Left lung (tissue), 10 donors: ENCODE results near the gene MYOCOS. TPM values are rescaled to one million over a fixed set of nuclear protein-coding genes. Genes with fewer than 3 reads are reported as not detected.
A peak's percentile ranks its signal among the peaks of the same experiment; 100 is the strongest.
"Not testable (repeated sequence)": the region's sequence is repeated elsewhere in the genome, so short reads cannot be mapped to it uniquely, and the experiment has no call there.

Source experiments
- ATAC-seq: fragments of 200-7000 bp; cut with Tn5 transposase; one replicate; pipeline ENCODE4 v1.9.1; 2020; ENCODE audit warnings: moderate library complexity
- DNase-seq, 4 donors: peaks; one replicate each; pipeline ENCODE4 v3.0.0-alpha.2; 2013 to 2020
- H3K27ac ChIP-seq, 2 donors: fragments of 200-600 bp; sonication (generic) in 1 of 2; one replicate each; pipeline versions ENCODE4 v1.5.0 to v1.8.0; 2020 to 2021
- H3K27me3 ChIP-seq, 2 donors: fragments of 200-600 bp; sonication (generic) in 1 of 2; one replicate each; pipeline versions ENCODE4 v1.5.0 to v1.8.0; 2020 to 2021
- H3K36me3 ChIP-seq, 2 donors: fragments of 200-600 bp; sonication (generic) in 1 of 2; one replicate each; pipeline versions ENCODE4 v1.5.0 to v1.8.0; 2020 to 2021
- H3K4me1 ChIP-seq, 2 donors: fragments of 200-600 bp; one replicate each; pipeline ENCODE4 v1.8.0; 2021
- H3K4me3 ChIP-seq, 2 donors: fragments of 200-600 bp; sonication (generic) in 1 of 2; one replicate each; pipeline versions ENCODE4 v1.5.0 to v1.8.0; 2020 to 2021; ENCODE audit warnings: mild to moderate bottlenecking in 1 of 2
- H3K9me3 ChIP-seq, 2 donors: fragments of 200-600 bp; sonication (generic) in 1 of 2; one replicate each; pipeline versions ENCODE4 v1.5.0 to v1.8.0; 2020 to 2021
- intact Hi-C, 2 donors: fragments of 100-400 bp; cut with DNase I; formaldehyde crosslinking; loops; one replicate each; pipeline versions ENCODE4 v1.11.2 to v1.14.2; 2022
- polyA plus RNA-seq, 6 donors: library from polyadenylated mRNA; unstranded; fragments of 120-200 nt; gene quantifications; one replicate each; pipeline ENCODE4 v1.2.1, GENCODE V29; 2013; ENCODE audit not compliant: insufficient read length in 6 of 6
- total RNA-seq, 2 donors: library from RNA; stranded (reverse); fragmentation: NEBNext Ultra II Directional; extraction: Animal tissue kit (Norgen Biotek cat#: 25700); gene quantifications; one replicate each; pipeline ENCODE4 v1.2.1, GENCODE V29; 2021
- TF ChIP-seq, protein P1 (sequence below), 2 donors: fragments of 200-600 bp; sonication (generic) in 1 of 2; IDR thresholded peaks; one replicate each; pipeline versions ENCODE4 v1.5.0 to v1.8.0; 2021; ENCODE audit warnings: antibody characterized with exemption in 2 of 2
- donor health status: DM: no; HTN: yes; CAD: no.
- donor health status: DM: no; HTN: no; CAD: no.

The MYOCOS gene
- total and polyA plus RNA-seq, 8 donors: 0.13 to 0.31 (median 0.18) TPM; not detected in 2

DNA sequence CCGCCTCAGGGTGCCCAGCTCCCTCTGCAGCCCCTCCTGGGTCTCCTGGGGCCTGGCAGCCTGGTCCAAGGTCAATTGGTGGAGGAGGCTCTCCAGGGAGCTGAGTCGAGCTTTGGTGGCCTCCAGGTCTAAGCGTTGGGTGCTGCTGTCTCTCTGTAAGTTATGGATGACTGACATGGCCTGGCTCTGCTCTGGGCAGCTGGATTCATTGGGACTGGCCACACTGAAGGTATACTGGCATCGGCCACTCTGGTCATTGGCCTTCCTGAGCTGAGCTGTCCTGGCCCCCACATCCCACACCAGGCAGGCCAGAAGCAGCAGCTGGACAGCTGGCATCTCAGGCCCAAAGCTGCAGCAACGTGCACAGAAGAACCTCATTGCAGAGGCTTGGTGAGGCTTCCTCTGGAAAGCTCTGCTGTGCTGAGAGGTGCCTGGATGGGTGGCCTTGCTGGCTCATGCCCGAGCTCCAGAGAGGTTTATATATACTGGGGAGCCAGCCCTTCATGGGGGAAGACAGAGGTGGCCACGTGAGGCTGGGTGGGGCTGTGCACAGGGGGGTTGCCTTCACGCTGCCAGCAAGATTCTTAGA, 30.3 kb downstream of the MYOCOS start, which contains the start of gene MYOC:
Gene MYOC (minus strand): TSS at position 455 of the 589 bp plus-strand sequence. CDS start 77 bp downstream, at position 378.
- TF ChIP-seq, protein P1, sequence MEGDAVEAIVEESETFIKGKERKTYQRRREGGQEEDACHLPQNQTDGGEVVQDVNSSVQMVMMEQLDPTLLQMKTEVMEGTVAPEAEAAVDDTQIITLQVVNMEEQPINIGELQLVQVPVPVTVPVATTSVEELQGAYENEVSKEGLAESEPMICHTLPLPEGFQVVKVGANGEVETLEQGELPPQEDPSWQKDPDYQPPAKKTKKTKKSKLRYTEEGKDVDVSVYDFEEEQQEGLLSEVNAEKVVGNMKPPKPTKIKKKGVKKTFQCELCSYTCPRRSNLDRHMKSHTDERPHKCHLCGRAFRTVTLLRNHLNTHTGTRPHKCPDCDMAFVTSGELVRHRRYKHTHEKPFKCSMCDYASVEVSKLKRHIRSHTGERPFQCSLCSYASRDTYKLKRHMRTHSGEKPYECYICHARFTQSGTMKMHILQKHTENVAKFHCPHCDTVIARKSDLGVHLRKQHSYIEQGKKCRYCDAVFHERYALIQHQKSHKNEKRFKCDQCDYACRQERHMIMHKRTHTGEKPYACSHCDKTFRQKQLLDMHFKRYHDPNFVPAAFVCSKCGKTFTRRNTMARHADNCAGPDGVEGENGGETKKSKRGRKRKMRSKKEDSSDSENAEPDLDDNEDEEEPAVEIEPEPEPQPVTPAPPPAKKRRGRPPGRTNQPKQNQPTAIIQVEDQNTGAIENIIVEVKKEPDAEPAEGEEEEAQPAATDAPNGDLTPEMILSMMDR (IDR thresholded peaks at IDR 0.05): no peak
- intact Hi-C loops: no loop called here
- Histone ChIP-seq H3K4me3 (no peak within 1 kb of the TSS), H3K27ac (no peak within 1 kb of the TSS), H3K36me3 (no peaks in the 10 kb centered on the region), H3K4me1 (peaks cover 7 to 16% of the 10 kb centered on the region in 2 donors), H3K27me3 (no peaks in the 10 kb centered on the region), H3K9me3 (no peaks in the 10 kb centered on the region)
- DNase-seq (no peak), ATAC-seq (no peak)

DNA sequence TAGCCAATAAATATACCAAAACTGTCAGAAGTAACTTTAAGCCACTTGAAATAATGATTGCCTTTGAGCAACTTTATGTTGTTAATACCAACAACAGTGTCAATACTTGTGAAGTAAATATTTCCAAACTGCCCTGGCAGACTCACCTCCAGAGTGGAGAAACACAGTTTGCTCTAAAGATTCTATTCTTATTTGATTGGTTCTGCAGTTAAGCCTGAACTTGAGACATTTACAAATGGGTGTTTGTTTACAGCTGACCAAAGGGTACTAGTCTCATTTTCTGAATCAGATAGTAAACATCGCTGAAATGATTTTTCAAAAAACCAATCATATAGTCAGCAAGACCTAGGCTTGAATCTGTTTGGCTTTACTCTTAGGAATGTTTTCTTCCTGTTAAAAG, 31.8 kb downstream of the MYOCOS start:
- intact Hi-C loops: no loop called here
- no peak overlapping the region for H3K4me3 ChIP-seq
- ATAC-seq: no peak
- no peaks in the 10 kb centered on the region for H3K9me3 ChIP-seq
- H3K27ac ChIP-seq: peak overlapping the region; percentile 72 to 73
- TF ChIP-seq, protein P1 (IDR thresholded peaks at IDR 0.05): no peak
- no peak for DNase-seq
- H3K4me1 ChIP-seq: peaks cover 7 to 16% of the 10 kb centered on the region in 2 donors
- no peaks in the 10 kb centered on the region for H3K36me3 ChIP-seq
- no peaks in the 10 kb centered on the region for H3K27me3 ChIP-seq

DNA sequence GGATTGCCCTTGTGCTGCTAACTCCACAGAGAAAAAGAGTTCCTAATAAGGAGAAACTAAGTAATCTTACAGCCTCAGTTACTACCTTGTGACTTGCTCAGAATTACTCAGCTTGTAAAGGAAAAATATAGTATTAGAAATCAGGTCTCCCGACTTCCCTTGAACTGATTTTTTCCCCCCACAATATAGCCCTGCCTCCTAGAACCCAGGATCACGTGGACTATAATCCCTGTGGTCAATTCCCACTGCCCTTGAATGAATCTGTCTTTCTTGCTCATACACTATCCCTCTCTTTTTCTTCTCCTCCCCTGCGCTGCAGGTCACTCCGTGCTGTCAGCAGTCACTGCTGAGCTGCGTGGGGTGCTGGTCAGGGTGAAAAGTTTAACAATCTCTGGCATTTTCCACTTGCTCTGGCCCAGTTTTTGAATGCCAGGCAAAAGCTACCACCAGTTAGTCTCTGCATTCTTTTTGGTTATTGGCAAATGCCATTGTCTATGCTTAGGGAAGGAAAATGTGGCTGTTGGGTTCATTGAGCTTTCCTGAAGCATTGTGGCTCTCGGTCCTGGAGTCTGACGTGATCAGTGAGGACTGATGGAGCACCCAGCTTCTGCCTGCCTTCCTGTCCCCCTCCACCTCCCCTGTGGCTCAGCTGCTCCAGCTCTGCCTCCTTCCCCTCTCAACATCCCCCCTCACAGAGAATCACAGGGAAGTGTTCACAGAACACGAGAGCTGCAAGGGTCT, 32.3 kb downstream of the MYOCOS start:
- no peaks in the 10 kb centered on the region for H3K36me3 ChIP-seq
- H3K27me3 ChIP-seq: no peaks in the 10 kb centered on the region
- TF ChIP-seq, protein P1 (IDR thresholded peaks at IDR 0.05): no peak
- peaks cover 7 to 16% of the 10 kb centered on the region in 2 donors for H3K4me1 ChIP-seq
- no peaks in the 10 kb centered on the region for H3K9me3 ChIP-seq
- peak; percentile 42 for ATAC-seq
- peak overlapping the region; percentile 72 to 73 for H3K27ac ChIP-seq
- intact Hi-C loops: no loop called here
- DNase-seq: no peak
- H3K4me3 ChIP-seq: no peak overlapping the region

DNA sequence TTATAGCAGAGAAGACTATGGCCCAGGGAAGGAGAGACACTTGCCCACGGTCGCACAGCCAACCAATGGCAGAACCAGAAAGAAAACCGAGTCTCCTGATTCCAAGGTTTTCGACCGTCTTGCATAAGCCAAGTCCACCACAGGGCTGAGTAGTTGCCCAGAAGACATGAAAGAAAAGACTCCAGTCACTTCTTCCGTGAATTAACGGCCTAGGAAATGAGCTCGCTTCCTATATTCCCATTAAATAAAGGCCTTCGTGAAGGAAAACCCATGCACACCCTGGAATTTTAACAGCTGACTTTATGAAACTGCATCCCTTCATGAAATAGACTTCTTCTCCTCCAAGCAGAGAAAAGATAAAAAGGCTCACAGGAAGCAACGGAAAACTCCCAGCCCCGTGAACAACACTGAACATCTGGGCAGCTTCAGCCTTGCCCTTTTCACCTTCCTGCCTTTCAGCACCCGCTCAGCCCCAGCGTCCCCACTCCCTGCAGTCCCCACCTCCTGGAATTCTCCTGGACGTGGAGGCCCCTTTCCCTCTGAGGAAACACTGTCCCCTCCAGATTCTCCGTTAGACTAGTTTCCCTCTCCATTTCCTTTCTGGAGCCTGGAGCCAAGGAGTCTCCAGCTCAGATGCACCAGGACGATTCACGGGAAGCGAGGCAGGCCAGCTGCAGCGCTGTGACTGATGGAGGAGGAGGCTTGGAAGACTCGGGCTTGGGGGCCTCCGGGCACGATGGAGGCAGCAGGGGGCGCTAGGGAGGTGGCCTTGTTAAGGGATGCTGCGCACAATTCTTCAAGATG, 33.1 kb downstream of the MYOCOS start:
- ATAC-seq (peak; percentile 80), DNase-seq (peak; percentile 36 to 83 (median 61))
- no peaks in the 10 kb centered on the region for H3K36me3 ChIP-seq
- no peak overlapping the region for H3K4me3 ChIP-seq
- H3K9me3 ChIP-seq: no peaks in the 10 kb centered on the region
- peaks cover 7 to 16% of the 10 kb centered on the region in 2 donors for H3K4me1 ChIP-seq
- TF ChIP-seq, protein P1 (IDR thresholded peaks at IDR 0.05): peak; percentile 49 to 73
- no peaks in the 10 kb centered on the region for H3K27me3 ChIP-seq
- H3K27ac ChIP-seq: peak overlapping the region; percentile 72 to 73
- intact Hi-C loops: no loop called here

DNA sequence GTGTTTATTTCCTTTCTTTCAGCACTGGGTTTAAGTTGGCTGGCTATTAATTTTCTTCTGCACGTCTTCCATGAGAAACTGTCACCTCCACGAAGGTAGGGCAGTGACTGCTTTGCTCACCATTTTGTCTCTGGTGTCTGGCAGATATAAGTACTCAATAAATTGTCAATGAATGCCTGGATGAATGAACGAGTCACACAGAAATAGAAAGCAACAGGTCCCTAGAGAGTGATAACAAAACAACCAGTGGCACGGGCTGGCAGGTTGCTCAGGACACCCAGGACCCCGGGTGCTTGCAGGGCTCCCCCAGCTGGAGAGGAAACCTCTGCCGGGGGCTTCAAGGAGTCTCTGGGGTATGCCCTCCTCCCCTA, 33.7 kb downstream of the MYOCOS start:
- DNase-seq (no peak), ATAC-seq (no peak)
- TF ChIP-seq, protein P1 (IDR thresholded peaks at IDR 0.05): no peak
- no peaks in the 10 kb centered on the region for H3K9me3 ChIP-seq
- H3K4me3 ChIP-seq: no peak overlapping the region
- H3K36me3 ChIP-seq: no peaks in the 10 kb centered on the region
- H3K27ac ChIP-seq: peak overlapping the region; percentile 72 to 73
- H3K27me3 ChIP-seq: no peaks in the 10 kb centered on the region
- peaks cover 7 to 16% of the 10 kb centered on the region in 2 donors for H3K4me1 ChIP-seq
- intact Hi-C loops: no loop called here

DNA sequence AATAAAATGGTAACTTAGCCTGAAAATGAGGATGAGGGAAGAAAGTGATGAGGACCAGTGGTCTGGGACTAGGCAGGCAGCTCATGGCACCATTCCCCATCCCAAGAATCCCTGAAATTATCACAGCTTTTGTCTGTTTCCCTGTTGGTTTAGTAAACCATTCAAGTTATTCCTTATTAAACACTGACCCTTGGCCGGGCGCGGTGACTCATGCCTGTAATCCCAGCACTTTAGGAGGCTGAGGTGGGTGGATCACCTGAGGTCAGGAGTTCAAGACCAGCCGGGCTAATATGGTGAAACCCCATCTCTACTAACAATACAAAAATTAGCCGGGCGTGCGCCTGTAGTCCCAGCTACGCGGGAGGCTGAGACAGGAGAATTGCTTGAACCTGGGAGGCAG, 34.2 kb downstream of the MYOCOS start:
- intact Hi-C loops, DNase-seq, H3K9me3 ChIP-seq, H3K4me3 ChIP-seq, ATAC-seq, H3K27me3 ChIP-seq, H3K36me3 ChIP-seq: not testable (repeated sequence)
- peak overlapping the region in 1 of 2 donors; percentile 73 for H3K27ac ChIP-seq
- H3K4me1 ChIP-seq: peaks cover 7 to 16% of the 10 kb centered on the region in 2 donors
